KMS-11 (cell line): Measurements from ENCODE around the gene HIVEP1.

Experiments
- H2AFZ ChIP-seq: fragments of 200-600 bp; sonication (generic); 2 replicates; pipeline ENCODE4 v1.6.1; 2016; ENCODE audit warnings: antibody characterized with exemption, mixed run types, low read depth
- H3K27ac ChIP-seq: fragments of 200-600 bp; sonication (generic); 2 replicates; pipeline ENCODE4 v1.6.1; 2016; ENCODE audit warnings: mild to moderate bottlenecking, mixed run types
- H3K27me3 ChIP-seq: fragments of 200-600 bp; sonication (generic); 2 replicates; pipeline ENCODE4 v1.6.1; 2017; ENCODE audit warnings: mild to moderate bottlenecking, low read depth, mixed run types, moderate library complexity; ENCODE audit not compliant: insufficient read depth
- H3K36me3 ChIP-seq: fragments of 200-600 bp; sonication (generic); 2 replicates; pipeline ENCODE4 v1.6.1; 2017; ENCODE audit warnings: mild to moderate bottlenecking, mixed run types; ENCODE audit not compliant: insufficient read depth
- H3K4me1 ChIP-seq: fragments of 200-600 bp; sonication (generic); 2 replicates; pipeline ENCODE4 v1.6.1; 2016; ENCODE audit warnings: mild to moderate bottlenecking, low read depth, mixed run types; ENCODE audit not compliant: poor library complexity, severe bottlenecking
- H3K4me2 ChIP-seq: fragments of 200-600 bp; sonication (generic); 2 replicates; pipeline ENCODE4 v1.7.0; 2016; ENCODE audit warnings: mild to moderate bottlenecking, mixed run types
- H3K4me3 ChIP-seq: fragments of 200-600 bp; sonication (generic); IDR thresholded peaks from 2 replicates; pipeline ENCODE4 v1.6.1; 2017; ENCODE audit warnings: low read depth, low read length, mixed read lengths; ENCODE audit not compliant: insufficient read depth
- H3K79me2 ChIP-seq: fragments of 200-600 bp; sonication (generic); 2 replicates; pipeline ENCODE4 v1.6.1; 2016; ENCODE audit warnings: low read depth, mixed run types; ENCODE audit not compliant: insufficient read depth
- H3K9ac ChIP-seq: fragments of 200-600 bp; sonication (generic); 2 replicates; pipeline ENCODE4 v1.6.1; 2016; ENCODE audit warnings: mild to moderate bottlenecking, mixed run types
- H4K20me1 ChIP-seq: fragments of 200-600 bp; sonication (generic); 2 replicates; pipeline ENCODE4 v1.6.1; 2016; ENCODE audit warnings: mild to moderate bottlenecking, mixed run types; ENCODE audit not compliant: insufficient read depth
- TF ChIP-seq, protein P1 (sequence below): fragments of 200-600 bp; sonication (generic); conservative IDR thresholded peaks from 2 replicates; pipeline ENCODE4 v1.6.1; 2017; ENCODE audit warnings: low read depth, mild to moderate bottlenecking, antibody characterized with exemption, low read length, moderate library complexity, mixed read lengths

HIVEP1 gene

DNA sequence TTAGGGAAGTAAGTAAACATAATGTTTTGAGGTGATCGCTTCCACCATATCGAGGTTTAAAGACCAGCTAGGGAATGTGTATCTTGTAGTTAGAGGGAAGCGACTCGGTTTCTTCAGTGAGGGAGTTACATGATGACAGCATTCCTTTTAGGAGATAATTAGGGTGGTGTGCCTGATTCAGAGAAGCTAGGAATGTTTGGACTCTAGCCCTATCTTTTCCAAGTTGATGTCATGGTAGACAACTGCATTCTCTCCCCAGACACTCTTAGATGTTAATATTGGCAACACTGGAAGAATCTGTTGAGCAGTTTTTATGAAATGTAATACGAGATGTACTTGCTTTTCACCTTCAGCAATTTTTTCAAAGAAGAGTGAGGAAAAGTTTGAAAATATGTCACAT lies 12.9 kb upstream of the HIVEP1 start:
- Histone ChIP-seq H3K4me3 (no peak overlapping the region), H2AFZ (no peak overlapping the region), H3K79me2 (no peaks in the 10 kb centered on the region), H3K4me1 (no peaks in the 10 kb centered on the region), H3K9ac (no peak overlapping the region), H3K27ac (no peak overlapping the region), H3K36me3 (no peaks in the 10 kb centered on the region), H3K27me3 (no peaks in the 10 kb centered on the region), H4K20me1 (no peaks in the 10 kb centered on the region), H3K4me2 (no peak overlapping the region)
- TF ChIP-seq, protein P1, sequence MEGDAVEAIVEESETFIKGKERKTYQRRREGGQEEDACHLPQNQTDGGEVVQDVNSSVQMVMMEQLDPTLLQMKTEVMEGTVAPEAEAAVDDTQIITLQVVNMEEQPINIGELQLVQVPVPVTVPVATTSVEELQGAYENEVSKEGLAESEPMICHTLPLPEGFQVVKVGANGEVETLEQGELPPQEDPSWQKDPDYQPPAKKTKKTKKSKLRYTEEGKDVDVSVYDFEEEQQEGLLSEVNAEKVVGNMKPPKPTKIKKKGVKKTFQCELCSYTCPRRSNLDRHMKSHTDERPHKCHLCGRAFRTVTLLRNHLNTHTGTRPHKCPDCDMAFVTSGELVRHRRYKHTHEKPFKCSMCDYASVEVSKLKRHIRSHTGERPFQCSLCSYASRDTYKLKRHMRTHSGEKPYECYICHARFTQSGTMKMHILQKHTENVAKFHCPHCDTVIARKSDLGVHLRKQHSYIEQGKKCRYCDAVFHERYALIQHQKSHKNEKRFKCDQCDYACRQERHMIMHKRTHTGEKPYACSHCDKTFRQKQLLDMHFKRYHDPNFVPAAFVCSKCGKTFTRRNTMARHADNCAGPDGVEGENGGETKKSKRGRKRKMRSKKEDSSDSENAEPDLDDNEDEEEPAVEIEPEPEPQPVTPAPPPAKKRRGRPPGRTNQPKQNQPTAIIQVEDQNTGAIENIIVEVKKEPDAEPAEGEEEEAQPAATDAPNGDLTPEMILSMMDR, result no peak

DNA sequence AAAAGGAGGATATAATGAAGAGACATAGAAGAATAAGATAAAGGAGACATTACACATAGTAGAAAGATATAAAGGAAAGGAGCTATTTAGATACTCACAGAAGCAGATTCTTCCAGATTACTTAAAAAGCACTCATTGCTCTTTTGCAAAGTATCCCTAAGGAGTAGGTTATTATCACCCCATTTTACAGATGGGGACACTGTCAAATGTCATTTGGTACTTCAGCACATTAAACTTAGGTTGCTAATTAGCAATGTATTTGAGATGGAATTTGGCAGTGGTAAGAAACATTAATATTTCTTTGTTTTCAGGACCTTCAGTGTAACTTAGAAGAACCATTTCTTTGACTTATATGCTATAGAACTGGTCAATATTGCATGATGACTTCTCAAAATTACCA lies 11.9 kb upstream of the HIVEP1 start:
- H3K4me1 ChIP-seq, result no peaks in the 10 kb centered on the region
- no peaks in the 10 kb centered on the region for H4K20me1 ChIP-seq

DNA sequence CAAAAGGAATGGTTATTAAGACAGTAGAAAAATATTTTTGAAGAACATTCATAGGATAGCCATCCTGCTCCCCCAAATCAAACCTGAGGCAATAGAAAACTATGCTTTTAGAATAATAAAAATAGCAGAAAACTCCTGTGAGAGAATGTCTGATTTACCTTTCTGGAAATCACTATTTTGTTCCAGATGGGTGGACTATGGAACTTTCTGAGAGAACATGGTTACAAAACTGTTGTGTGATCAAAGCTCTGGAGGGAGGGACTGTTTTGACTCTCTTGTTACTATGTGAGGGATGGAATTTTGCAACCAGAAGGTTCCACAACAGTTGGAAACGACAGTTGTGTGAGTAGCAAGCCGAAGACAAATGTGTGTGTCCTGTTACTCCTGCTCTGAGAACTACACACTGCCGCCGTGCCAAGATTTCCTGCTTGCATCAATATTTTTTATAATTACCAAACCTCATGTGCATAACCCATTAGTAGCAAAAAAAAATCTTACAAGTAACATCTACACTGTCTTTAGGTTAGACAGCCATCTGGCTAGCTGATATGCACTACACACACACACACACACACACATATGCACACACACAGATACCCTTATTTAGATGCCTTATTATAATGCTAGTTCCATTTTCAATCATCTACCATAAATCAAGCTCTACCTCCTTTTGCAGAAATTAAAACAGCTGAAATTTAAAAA lies 11.0 kb upstream of the HIVEP1 start:
- H2AFZ ChIP-seq, result no peak overlapping the region

More for the DNA sequence above, 11.9 kb upstream of the HIVEP1 start:
- no peak overlapping the region for H3K4me3 ChIP-seq
- TF ChIP-seq, protein P1, result no peak
- no peak overlapping the region for H2AFZ ChIP-seq
- no peak overlapping the region for H3K9ac ChIP-seq
- no peaks in the 10 kb centered on the region for H3K27me3 ChIP-seq
- no peak overlapping the region for H3K27ac ChIP-seq
- no peaks in the 10 kb centered on the region for H3K79me2 ChIP-seq
- no peaks in the 10 kb centered on the region for H3K36me3 ChIP-seq
- H3K4me2 ChIP-seq, result no peak overlapping the region

DNA sequence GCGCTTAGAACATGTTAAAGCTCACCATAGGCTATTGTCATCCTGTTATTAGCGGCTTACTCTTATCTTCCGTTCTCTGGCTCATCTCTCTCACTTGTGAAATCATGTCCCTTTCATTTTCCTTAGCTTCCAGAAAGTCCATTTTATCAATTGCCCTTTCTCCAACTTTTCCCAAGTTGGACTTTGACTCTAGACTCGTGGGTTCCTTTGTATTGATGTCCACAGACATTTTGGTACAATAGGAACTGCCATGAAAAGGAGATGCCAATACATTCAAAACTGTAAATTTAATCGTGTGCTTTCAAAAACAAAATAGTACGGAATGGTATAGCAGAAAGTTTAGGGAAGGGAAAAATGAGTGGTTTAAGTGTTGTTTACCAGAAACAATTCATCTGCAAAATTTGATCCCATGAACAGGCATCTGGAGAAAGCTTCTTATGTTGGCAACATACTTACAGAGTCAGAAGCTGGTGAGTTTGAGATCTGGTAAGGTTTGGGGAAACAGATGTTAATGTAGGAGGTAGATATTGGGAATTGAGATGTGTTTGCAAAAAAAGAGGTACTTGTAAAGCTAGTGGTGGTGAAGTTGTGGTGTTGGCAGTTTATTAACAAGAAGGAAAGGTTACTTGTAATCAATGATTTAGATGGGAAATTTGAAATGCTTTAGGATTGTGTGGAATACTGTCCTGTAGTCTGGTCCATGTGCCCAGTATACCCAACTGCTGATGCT lies 10.2 kb upstream of the HIVEP1 start:
- H2AFZ ChIP-seq, result no peak overlapping the region

More for the DNA sequence above, 11.0 kb upstream of the HIVEP1 start:
- TF ChIP-seq, protein P1, result no peak
- no peak overlapping the region for H3K4me2 ChIP-seq
- no peak overlapping the region for H3K4me3 ChIP-seq
- H3K9ac ChIP-seq, result no peak overlapping the region
- H4K20me1 ChIP-seq, result no peaks in the 10 kb centered on the region
- H3K27ac ChIP-seq, result no peak overlapping the region
- no peaks in the 10 kb centered on the region for H3K79me2 ChIP-seq
- H3K36me3 ChIP-seq, result no peaks in the 10 kb centered on the region
- H3K4me1 ChIP-seq, result no peaks in the 10 kb centered on the region
- H3K27me3 ChIP-seq, result no peaks in the 10 kb centered on the region

More for the DNA sequence above, 10.2 kb upstream of the HIVEP1 start:
- H3K9ac ChIP-seq, result no peak overlapping the region
- H3K79me2 ChIP-seq, result no peaks in the 10 kb centered on the region
- H3K4me3 ChIP-seq, result no peak overlapping the region
- H3K4me1 ChIP-seq, result no peaks in the 10 kb centered on the region
- no peak overlapping the region for H3K27ac ChIP-seq
- no peaks in the 10 kb centered on the region for H4K20me1 ChIP-seq
- H3K27me3 ChIP-seq, result no peaks in the 10 kb centered on the region
- TF ChIP-seq, protein P1, result no peak
- H3K4me2 ChIP-seq, result no peak overlapping the region
- no peaks in the 10 kb centered on the region for H3K36me3 ChIP-seq
